Stomach (tissue), 9 donors: Measurements from ENCODE around the gene MTREX. TPM values are rescaled to one million over a fixed set of nuclear protein-coding genes. Genes with fewer than 3 reads are reported as not detected.

Source experiments
- DNase-seq, 2 donors: peaks; one replicate each; pipeline versions ENCODE4 v3.0.0 to v3.0.0-alpha.2; 2013 to 2019
- H3K27ac ChIP-seq, 5 donors: fragments of 200-600 bp in 4 of 5; sonication (generic) in 4 of 5; one replicate each; pipeline ENCODE4 v1.5.1; 2013 to 2019; ENCODE audit warnings: mild to moderate bottlenecking in 1 of 5, moderate library complexity in 1 of 5
- H3K27me3 ChIP-seq, 3 donors: fragments of 200-600 bp; sonication (generic); one replicate each; pipeline ENCODE4 v1.5.1; 2017 to 2019; ENCODE audit warnings: mixed run types in 1 of 3
- H3K36me3 ChIP-seq, 4 donors: fragments of 200-600 bp; sonication (generic); 1 replicate in 3 of 4; 2 replicates in 1 of 4; pipeline ENCODE4 v1.5.1; 2016 to 2019
- H3K4me1 ChIP-seq, 4 donors: fragments of 200-600 bp; sonication (generic); one replicate each; pipeline ENCODE4 v1.5.1; 2016 to 2019
- H3K4me3 ChIP-seq, 4 donors: fragments of 200-600 bp; sonication (generic) in 3 of 4; one replicate each; pipeline ENCODE4 v1.5.1; 2016 to 2019; ENCODE audit warnings: mild to moderate bottlenecking in 1 of 4
- H3K9me3 ChIP-seq, 4 donors: fragments of 200-600 bp; sonication (generic); one replicate each; pipeline ENCODE4 v1.5.1; 2016 to 2019
- EP300 ChIP-seq: sonication (generic); formaldehyde crosslinking; IDR thresholded peaks from one replicate; pipeline ENCODE4 v1.6.1; 2017; ENCODE audit warnings: antibody characterized with exemption
- POLR2A ChIP-seq, 4 donors: fragments of 450-650 bp; IDR thresholded peaks; one replicate each; pipeline ENCODE4 v1.6.1; 2016; ENCODE audit warnings: antibody characterized with exemption in 4 of 4, control low read depth in 2 of 4, mild to moderate bottlenecking in 1 of 4, moderate library complexity in 1 of 4
- POLR2AphosphoS5 ChIP-seq, 3 donors: sonication (generic); formaldehyde crosslinking; IDR thresholded peaks; one replicate each; pipeline ENCODE4 v1.6.1; 2016; ENCODE audit warnings: antibody characterized with exemption in 3 of 3
- WGBS, 5 donors: extraction: QIAGEN DNeasy Blood & Tissue Kit in 3 of 5; methylation state at CpG; one replicate each; pipeline versions ENCODE4 v1.1.5 to v1.1.7; 2013 to 2018; 5-methylcytosine and 5-hydroxymethylcytosine counted together
- intact Hi-C: fragments of 100-400 bp; cut with DNase I; formaldehyde crosslinking; loops from one replicate; pipeline ENCODE4 v1.15.1; 2023; ENCODE audit warnings: low total_unique reads
- polyA plus RNA-seq, 3 donors: library from polyadenylated mRNA; stranded (reverse); fragments of 200-250 nt; gene quantifications; one replicate each; pipeline ENCODE4 v1.2.3, GENCODE V29; 2013
- total RNA-seq, 5 donors: library from RNA; depleted of rRNA; stranded (reverse); fragments of >200 nt; gene quantifications; one replicate each; pipeline versions ENCODE4 v1.1.0 to v1.2.3, GENCODE V29; 2014 to 2016
- TF ChIP-seq, protein P1 (sequence below), 7 experiments: fragments of 450-650 bp in 4 of 7; fragments of 200-600 bp in 3 of 7; sonication (generic) in 3 of 7; IDR thresholded peaks; one replicate each; pipeline ENCODE4 v1.5.1; 2016 to 2019; ENCODE audit warnings: antibody characterized with exemption in 7 of 7, control low read depth in 2 of 7, mild to moderate bottlenecking in 1 of 7
- donor health status: healthy with polysubstance abuse.
- donor health status: Bipolar disorder and iron deficiency.
- donor health status: healthy.

MTREX gene
- total and polyA plus RNA-seq, 8 donors = 13.6 to 138 (median 30.3) TPM

DNA sequence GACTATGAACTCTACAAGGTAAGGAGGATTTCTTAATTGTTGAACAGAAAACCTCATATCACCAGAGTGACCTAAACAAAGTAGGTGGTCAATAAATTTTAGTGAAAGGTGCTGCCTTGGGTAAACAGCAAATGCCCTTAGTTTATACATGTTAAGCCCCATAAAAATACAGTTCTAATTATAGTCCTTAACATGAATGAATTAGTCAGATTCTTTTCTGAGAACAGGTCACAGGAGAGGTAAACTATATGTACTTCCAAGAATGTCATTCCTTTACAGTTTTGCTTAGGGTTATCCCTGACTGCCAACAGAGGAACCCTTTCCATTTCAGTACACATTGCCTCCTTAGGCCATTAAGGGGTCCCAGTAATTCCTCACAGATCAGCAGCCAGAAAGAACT, 162.1 kb downstream of the MTREX start:
- peak overlapping the region in 2 of 5 donors; percentile 3 to 17 for H3K27ac ChIP-seq
- intact Hi-C loops = no loop called here
- no peak for DNase-seq
- no peaks in the 10 kb centered on the region for H3K27me3 ChIP-seq
- H3K4me3 ChIP-seq = no peak overlapping the region
- H3K4me1 ChIP-seq = peaks cover 12 to 62% (median 37%) of the 10 kb centered on the region in 4 donors
- peaks cover 0 to 28% (median 14%) of the 10 kb centered on the region in 4 donors for H3K36me3 ChIP-seq
- TF ChIP-seq EP300 = no peak
- TF ChIP-seq POLR2A (IDR thresholded peaks at IDR 0.05) = no peak
- TF ChIP-seq POLR2AphosphoS5 (IDR thresholded peaks at IDR 0.05) = no peak
- TF ChIP-seq, protein P1, sequence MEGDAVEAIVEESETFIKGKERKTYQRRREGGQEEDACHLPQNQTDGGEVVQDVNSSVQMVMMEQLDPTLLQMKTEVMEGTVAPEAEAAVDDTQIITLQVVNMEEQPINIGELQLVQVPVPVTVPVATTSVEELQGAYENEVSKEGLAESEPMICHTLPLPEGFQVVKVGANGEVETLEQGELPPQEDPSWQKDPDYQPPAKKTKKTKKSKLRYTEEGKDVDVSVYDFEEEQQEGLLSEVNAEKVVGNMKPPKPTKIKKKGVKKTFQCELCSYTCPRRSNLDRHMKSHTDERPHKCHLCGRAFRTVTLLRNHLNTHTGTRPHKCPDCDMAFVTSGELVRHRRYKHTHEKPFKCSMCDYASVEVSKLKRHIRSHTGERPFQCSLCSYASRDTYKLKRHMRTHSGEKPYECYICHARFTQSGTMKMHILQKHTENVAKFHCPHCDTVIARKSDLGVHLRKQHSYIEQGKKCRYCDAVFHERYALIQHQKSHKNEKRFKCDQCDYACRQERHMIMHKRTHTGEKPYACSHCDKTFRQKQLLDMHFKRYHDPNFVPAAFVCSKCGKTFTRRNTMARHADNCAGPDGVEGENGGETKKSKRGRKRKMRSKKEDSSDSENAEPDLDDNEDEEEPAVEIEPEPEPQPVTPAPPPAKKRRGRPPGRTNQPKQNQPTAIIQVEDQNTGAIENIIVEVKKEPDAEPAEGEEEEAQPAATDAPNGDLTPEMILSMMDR (IDR thresholded peaks at IDR 0.05) = no peak
- H3K9me3 ChIP-seq = no peaks in the 10 kb centered on the region

DNA sequence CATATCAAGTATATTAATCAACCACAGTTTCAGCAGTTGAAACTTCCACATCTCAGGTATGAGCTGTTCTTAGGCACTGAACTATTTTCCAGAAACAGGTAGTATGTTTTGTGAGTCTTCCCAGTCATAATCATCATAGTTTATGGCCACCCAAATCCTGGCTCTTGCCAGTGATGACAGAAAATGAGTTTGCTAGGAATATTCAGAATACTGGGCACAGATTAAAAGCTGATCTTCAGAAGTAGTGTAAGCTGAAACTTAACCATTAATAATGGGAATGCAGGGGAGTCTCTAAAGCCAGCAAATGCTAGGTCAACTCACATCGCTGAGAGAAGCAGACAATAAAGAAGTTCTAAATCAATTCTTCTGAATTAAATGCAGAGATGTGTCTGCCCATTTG, 162.5 kb downstream of the MTREX start:
- WGBS, 5 donors = 77 to 100% (median 97%) methylated on average over 1 of the region's 1 CpG
- H3K36me3 ChIP-seq = peaks cover 0 to 24% (median 12%) of the 10 kb centered on the region in 4 donors
- no peaks in the 10 kb centered on the region for H3K27me3 ChIP-seq
- H3K9me3 ChIP-seq = no peaks in the 10 kb centered on the region
- DNase-seq = no peak
- intact Hi-C loops = no loop called here
- TF ChIP-seq, protein P1 (IDR thresholded peaks at IDR 0.05) = no peak
- TF ChIP-seq EP300 (no peak), POLR2A (IDR thresholded peaks at IDR 0.05) (no peak), POLR2AphosphoS5 (IDR thresholded peaks at IDR 0.05) (no peak)
- peaks cover 12 to 62% (median 39%) of the 10 kb centered on the region in 4 donors for H3K4me1 ChIP-seq
- peak overlapping the region in 2 of 5 donors; percentile 3 to 17 for H3K27ac ChIP-seq
- H3K4me3 ChIP-seq = no peak overlapping the region

DNA sequence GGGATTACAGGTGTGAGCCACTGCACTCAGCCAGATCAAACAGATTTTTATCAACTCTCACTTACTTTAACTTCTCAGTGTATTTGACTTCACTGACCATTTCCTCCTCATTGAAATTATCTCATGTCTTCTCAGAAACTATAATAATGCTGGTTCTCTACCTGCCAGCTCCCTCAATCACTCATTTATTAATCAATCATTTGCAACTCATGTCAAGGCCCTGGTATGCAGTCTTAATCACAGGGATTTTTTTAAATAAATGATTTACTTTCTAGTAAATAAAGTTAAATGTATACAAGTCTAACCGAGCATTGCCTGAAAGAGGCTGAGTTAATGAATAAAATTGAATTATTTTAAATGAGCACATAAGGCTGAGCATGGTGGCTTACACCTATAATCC, 163.7 kb downstream of the MTREX start:
- intact Hi-C loops = no loop called here
- Histone ChIP-seq H3K4me3 (no peak overlapping the region), H3K9me3 (no peaks in the 10 kb centered on the region), H3K27me3 (no peaks in the 10 kb centered on the region), H3K4me1 (peaks cover 12 to 67% (median 39%) of the 10 kb centered on the region in 4 donors), H3K27ac (no peak overlapping the region), H3K36me3 (peaks cover 0 to 12% (median 4%) of the 10 kb centered on the region in 4 donors)
- DNase-seq = no peak
- no peak for TF ChIP-seq EP300
- TF ChIP-seq POLR2A (IDR thresholded peaks at IDR 0.05) = no peak
- 27 to 50% (median 36%) methylated on average over 1 of the region's 1 CpG for WGBS, 5 donors

DNA sequence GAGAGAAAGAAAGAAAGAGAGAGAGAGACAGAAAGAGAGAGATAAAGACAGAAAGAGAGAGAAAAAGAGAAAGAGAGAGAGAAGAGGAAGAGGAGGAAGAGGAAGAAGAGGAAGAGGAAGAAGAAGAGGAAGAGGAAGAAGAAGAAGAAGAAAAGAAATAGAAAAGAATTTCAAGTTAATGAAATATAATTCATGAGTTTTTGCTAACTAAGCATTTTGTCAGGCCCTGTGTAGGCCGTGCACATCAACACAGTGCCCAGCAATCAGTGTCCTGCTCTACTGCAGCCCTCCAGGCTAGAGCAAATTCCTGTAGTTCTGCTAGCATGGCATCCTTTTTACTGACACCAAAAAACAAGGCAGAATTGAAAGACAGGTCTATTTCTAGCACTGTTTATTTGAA, 164.9 kb downstream of the MTREX start:
- TF ChIP-seq EP300 (no peak), POLR2AphosphoS5 (IDR thresholded peaks at IDR 0.05) (no peak), POLR2A (IDR thresholded peaks at IDR 0.05) (no peak)
- TF ChIP-seq, protein P1 (IDR thresholded peaks at IDR 0.05) = no peak
- DNase-seq = no peak
- H3K27ac ChIP-seq = no peak overlapping the region
- no peaks in the 10 kb centered on the region for H3K9me3 ChIP-seq
- peaks cover 0 to 7% (median 2%) of the 10 kb centered on the region in 4 donors for H3K36me3 ChIP-seq
- peaks cover 10 to 63% (median 32%) of the 10 kb centered on the region in 4 donors for H3K4me1 ChIP-seq
- H3K27me3 ChIP-seq = no peaks in the 10 kb centered on the region
- WGBS, 5 donors = 89 to 97% (median 92%) methylated on average over 1 of the region's 1 CpG
- H3K4me3 ChIP-seq = no peak overlapping the region
- intact Hi-C loops = no loop called here

Other genes starting within 250 kb of the MTREX start
- gene GZMA, start 205.3 kb upstream of the MTREX start, total RNA-seq = 1 to 10 TPM in 3 of 5 donors, not detected in 2; 1.8 to 9.9 (median 4.2) TPM
- gene GZMA, start 205.3 kb upstream of the MTREX start, polyA plus RNA-seq = 1 to 10 TPM; 1.8 to 5.5 (median 3.4) TPM
- 10 to 100 TPM in 1 of 5 donors, 1 to 10 TPM in 2, under 1 TPM in 1, not detected in 1; 0.89 to 26.1 (median 1.6) TPM for gene GPX8, start 147.8 kb upstream of the MTREX start, total RNA-seq
- 10 to 100 TPM in 1 of 3 donors, 1 to 10 TPM in 2; 4.3 to 11.5 (median 8.0) TPM for gene GPX8, start 147.8 kb upstream of the MTREX start, polyA plus RNA-seq
- gene CDC20B, start 134.8 kb upstream of the MTREX start, total RNA-seq = not detected
- gene CDC20B, start 134.8 kb upstream of the MTREX start, polyA plus RNA-seq = not detected
- 1 to 10 TPM in 2 of 5 donors, not detected in 3; 4.1 to 4.6 TPM for gene MCIDAS, start 80.7 kb upstream of the MTREX start, total RNA-seq
- gene MCIDAS, start 80.7 kb upstream of the MTREX start, polyA plus RNA-seq = 1 to 10 TPM in 1 of 3 donors, under 1 TPM in 2; 0.53 to 1.8 (median 0.62) TPM
- 10 to 100 TPM in 1 of 5 donors, 1 to 10 TPM in 2, under 1 TPM in 1, not detected in 1; 0.55 to 32.1 (median 4.5) TPM for gene CCNO, start 74.4 kb upstream of the MTREX start, total RNA-seq
- 1 to 10 TPM; 6.4 to 8.5 (median 6.7) TPM for gene CCNO, start 74.4 kb upstream of the MTREX start, polyA plus RNA-seq
- 10 to 100 TPM in 4 of 5 donors, 1 to 10 TPM in 1; 4.3 to 54.5 (median 18.8) TPM for gene DHX29, start 295 bp upstream of the MTREX start, total RNA-seq
- 10 to 100 TPM in 1 of 3 donors, 1 to 10 TPM in 2; 6.5 to 10.7 (median 8.8) TPM for gene DHX29, start 295 bp upstream of the MTREX start, polyA plus RNA-seq
- 100 to 1,000 TPM in 3 of 5 donors, 10 to 100 TPM in 2; 63.6 to 592 (median 175) TPM for gene PLPP1, start 227.0 kb downstream of the MTREX start, total RNA-seq
- 10 to 100 TPM; 29.5 to 48.7 (median 32.4) TPM for gene PLPP1, start 227.0 kb downstream of the MTREX start, polyA plus RNA-seq